ENCODE results near the gene CYP2A7.
"Not testable (repeated sequence)": the region's sequence is repeated elsewhere in the genome, so short reads cannot be mapped to it uniquely, and the experiment has no call there.

- TF ChIP-seq, protein P1, sequence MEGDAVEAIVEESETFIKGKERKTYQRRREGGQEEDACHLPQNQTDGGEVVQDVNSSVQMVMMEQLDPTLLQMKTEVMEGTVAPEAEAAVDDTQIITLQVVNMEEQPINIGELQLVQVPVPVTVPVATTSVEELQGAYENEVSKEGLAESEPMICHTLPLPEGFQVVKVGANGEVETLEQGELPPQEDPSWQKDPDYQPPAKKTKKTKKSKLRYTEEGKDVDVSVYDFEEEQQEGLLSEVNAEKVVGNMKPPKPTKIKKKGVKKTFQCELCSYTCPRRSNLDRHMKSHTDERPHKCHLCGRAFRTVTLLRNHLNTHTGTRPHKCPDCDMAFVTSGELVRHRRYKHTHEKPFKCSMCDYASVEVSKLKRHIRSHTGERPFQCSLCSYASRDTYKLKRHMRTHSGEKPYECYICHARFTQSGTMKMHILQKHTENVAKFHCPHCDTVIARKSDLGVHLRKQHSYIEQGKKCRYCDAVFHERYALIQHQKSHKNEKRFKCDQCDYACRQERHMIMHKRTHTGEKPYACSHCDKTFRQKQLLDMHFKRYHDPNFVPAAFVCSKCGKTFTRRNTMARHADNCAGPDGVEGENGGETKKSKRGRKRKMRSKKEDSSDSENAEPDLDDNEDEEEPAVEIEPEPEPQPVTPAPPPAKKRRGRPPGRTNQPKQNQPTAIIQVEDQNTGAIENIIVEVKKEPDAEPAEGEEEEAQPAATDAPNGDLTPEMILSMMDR (IDR thresholded peaks at IDR 0.05): not testable (repeated sequence)
- TF ChIP-seq ZFX (IDR thresholded peaks at IDR 0.05; ENCODE audit: borderline replicate concordance): not testable (repeated sequence)
Measured at GRCh38 chr19:40930799-40931198, 48.8 kb upstream of the CYP2A7 start.
